Measurements from ENCODE around the gene DGKG.

DGKG gene

GRCh38 chr3:186283096-186283495, 78.9 kb downstream of the DGKG start:
- no peak for TF ChIP-seq CTCF (IDR thresholded peaks at IDR 0.05; ENCODE audit: borderline replicate concordance, insufficient read depth, low read depth, low read length)

GRCh38 chr3:186281176-186281575, 80.9 kb downstream of the DGKG start:
- H3K4me3 ChIP-seq (ENCODE audit: low read depth, low read length): no peak overlapping the region
- no peak for TF ChIP-seq CTCF (IDR thresholded peaks at IDR 0.05; ENCODE audit: borderline replicate concordance, insufficient read depth, low read depth, low read length)

More at GRCh38 chr3:186283096-186283495, 78.9 kb downstream of the DGKG start:
- no peak overlapping the region for H3K4me3 ChIP-seq (ENCODE audit: low read depth, low read length)

GRCh38 chr3:186280737-186281136, 81.3 kb downstream of the DGKG start:
- no peak overlapping the region for H3K4me3 ChIP-seq (ENCODE audit: low read depth, low read length)
- TF ChIP-seq CTCF (IDR thresholded peaks at IDR 0.05; ENCODE audit: borderline replicate concordance, insufficient read depth, low read depth, low read length): no peak

- no peak for TF ChIP-seq CTCF (IDR thresholded peaks at IDR 0.05; ENCODE audit: borderline replicate concordance, insufficient read depth, low read depth, low read length)
- H3K4me3 ChIP-seq (ENCODE audit: low read depth, low read length): no peak overlapping the region
Observed at GRCh38 chr3:186277268-186277909, 84.6 kb downstream of the DGKG start.

GRCh38 chr3:186275436-186275835, 86.6 kb downstream of the DGKG start:
- TF ChIP-seq CTCF (IDR thresholded peaks at IDR 0.05; ENCODE audit: borderline replicate concordance, insufficient read depth, low read depth, low read length): no peak
- H3K4me3 ChIP-seq (ENCODE audit: low read depth, low read length): no peak overlapping the region

GRCh38 chr3:186273586-186273985, 88.4 kb downstream of the DGKG start:
- H3K4me3 ChIP-seq (ENCODE audit: low read depth, low read length): no peak overlapping the region
- no peak for TF ChIP-seq CTCF (IDR thresholded peaks at IDR 0.05; ENCODE audit: borderline replicate concordance, insufficient read depth, low read depth, low read length)

GRCh38 chr3:186270701-186271100, 91.3 kb downstream of the DGKG start:
- no peak for TF ChIP-seq CTCF (IDR thresholded peaks at IDR 0.05; ENCODE audit: borderline replicate concordance, insufficient read depth, low read depth, low read length)
- H3K4me3 ChIP-seq (ENCODE audit: low read depth, low read length): no peak overlapping the region
